ENCODE measurements around the gene GRIK1.

DNA sequence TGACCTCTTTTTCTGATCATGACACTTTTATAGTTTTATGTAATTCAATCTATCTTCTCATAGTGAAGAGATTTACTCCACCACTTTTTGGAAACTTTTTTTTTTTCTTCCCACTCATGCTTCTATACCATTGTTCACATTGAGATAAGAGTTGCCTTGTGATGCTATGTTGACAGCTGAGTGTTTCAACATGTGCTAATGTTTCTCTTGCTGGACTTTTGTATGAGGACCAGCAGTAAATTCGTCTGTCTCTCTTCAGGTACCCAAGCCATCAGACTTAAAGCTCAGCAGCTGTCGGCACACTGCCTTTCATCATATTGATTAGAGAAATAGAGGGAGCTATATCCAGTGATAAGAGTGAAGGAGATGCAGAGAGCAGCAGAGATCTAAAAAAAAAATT, 227.0 kb downstream of the GRIK1 start:
- TF ChIP-seq CTCF (conservative IDR thresholded peaks at IDR 0.05; ENCODE audit: low read length) (no peak), EZH2phosphoT487 (IDR thresholded peaks at IDR 0.05; ENCODE audit: borderline replicate concordance) (no peak)

All from Loucy (cell line).